NCI-H2029 treated with DMSO at 0.1 percent for 48 hours (cell line): ENCODE data around the gene EFCAB8.

Experiments
- DNase-seq: peaks from one replicate; lab custom pipeline; 2025; lab: John Stamatoyannopoulos, UW

Gene EFCAB8

GRCh38 chr20:33007376-33008335 is 148.9 kb downstream of the EFCAB8 start, which contains the start of gene BPIFB2:
Gene BPIFB2 (plus strand): TSS chr20:33007704. CDS start chr20:33008575, 871 bp downstream.
- DNase-seq: no peak

DNA sequence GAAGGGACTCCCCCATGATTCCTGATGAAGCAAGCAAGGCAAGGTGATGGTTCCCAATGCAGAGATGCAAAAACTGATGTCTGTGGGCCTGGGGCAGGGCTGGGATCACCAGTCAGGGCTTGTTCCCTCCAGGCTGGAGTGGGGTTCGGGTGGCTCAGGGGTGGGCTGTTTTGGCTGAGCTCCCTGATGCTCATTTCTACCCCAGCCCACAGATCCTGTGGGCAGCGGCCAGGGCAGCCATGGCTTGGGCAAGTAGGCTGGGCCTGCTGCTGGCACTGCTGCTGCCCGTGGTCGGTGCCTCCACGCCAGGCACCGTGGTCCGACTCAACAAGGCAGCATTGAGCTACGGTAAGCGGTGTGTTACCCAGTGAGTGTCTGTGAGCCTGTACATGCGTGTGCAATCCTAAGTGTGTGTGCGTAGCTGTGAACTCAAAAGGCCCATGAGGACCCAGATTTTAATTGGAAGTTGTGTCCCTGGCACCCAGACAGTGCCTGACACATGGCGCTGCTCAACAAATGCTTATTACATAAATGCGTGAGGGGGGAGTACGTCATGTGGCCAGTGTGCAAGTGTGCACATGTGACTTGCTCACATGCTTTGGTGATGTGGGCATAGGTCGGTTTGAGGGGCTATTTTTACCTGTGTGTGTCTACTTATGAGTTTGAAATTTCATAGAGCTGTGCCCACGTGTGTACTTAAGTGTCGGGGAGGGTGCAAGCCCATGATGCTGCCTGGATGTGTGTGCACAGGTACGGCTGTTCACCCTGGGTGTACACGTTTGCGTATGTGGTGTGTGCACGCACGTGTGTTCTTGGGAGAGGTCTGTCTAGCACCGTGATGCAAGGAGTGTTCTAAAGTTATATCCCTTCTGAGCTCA is 149.9 kb downstream of the EFCAB8 start:
- no peak for DNase-seq

GRCh38 chr20:33009214-33010132 is 150.8 kb downstream of the EFCAB8 start:
- no peak for DNase-seq

DNA sequence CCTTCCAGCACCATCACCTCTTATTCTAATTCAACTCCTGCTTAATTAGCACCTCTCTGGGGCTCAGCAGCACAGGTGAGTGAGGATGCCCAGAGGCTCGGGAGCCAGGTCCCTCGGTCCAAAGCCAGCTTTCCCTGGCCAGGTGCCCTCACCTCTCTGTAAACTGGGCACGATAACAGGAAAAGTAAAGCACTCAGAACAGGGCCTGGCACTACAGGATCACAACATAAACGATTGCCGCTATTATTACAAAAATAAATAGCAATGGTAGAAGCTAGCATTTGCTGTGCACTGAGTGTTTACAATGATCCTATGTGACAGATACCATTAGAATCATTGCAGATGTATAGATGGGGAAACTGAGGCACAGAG is 151.4 kb downstream of the EFCAB8 start:
- DNase-seq: no peak

- no peak for DNase-seq
Measured at GRCh38 chr20:33010674-33011449, 152.1 kb downstream of the EFCAB8 start.
